ENCODE measurements around the gene APLF.
A peak's percentile ranks its signal among the peaks of the same experiment; 100 is the strongest.
"Not testable (repeated sequence)": the region's sequence is repeated elsewhere in the genome, so short reads cannot be mapped to it uniquely, and the experiment has no call there.

Gene APLF

DNA sequence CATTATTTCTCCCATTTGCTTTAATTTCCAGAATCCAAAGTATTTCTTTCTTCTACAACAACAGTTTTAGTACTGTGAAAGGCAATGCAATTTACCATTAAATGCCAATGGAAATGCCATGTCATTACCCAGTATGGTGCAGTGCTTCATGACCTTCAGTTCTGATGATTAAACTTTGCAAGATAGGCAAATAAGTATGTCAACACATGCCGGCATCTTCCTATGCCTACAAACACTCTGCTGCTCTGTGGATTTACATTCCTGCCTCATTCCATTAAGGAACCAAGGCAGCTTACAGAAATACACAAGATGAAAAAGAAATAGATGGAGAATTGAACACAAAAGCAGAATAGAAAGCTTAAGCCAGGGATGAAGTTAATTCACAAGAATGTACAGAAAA lies 123.3 kb downstream of the APLF start:
- no peak for DNase-seq

DNA sequence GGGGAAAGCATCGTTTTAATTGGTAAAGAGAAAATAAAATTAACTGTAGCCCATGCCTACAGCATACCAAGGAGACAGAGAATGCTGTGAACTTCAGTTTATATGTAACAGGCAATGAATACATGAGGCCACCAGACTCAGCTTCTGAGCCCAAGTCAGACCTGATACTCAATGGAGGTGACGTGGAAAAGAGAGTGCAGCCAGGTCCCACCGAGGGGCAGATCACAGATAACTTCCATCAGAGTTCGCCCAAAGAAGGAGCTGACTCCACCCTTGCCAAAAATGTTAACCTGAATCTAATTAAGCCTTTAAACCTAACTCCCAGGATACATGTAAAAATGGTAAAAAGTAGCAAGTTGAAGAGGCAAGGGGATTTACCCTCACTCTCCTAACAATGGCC lies 123.8 kb downstream of the APLF start:
- DNase-seq = no peak

DNA sequence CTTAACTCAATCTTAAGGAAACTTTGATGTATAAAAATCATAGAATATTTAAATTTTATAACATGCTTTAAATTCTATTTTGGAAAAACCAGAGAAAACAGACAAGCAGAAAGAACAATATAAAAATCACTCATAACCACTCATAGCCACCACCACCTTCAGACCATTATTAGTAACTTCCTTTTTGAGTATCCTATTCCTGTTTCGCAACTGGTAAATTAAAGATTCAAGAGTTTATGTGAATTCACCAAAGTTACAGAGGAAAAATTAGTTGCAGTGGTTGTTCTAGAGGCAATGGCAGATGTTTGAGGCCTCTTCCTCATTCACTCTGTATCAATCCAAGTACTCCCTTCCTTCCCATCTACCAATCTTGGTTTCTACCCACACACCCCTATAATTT lies 126.7 kb downstream of the APLF start:
- no peak for DNase-seq

DNA sequence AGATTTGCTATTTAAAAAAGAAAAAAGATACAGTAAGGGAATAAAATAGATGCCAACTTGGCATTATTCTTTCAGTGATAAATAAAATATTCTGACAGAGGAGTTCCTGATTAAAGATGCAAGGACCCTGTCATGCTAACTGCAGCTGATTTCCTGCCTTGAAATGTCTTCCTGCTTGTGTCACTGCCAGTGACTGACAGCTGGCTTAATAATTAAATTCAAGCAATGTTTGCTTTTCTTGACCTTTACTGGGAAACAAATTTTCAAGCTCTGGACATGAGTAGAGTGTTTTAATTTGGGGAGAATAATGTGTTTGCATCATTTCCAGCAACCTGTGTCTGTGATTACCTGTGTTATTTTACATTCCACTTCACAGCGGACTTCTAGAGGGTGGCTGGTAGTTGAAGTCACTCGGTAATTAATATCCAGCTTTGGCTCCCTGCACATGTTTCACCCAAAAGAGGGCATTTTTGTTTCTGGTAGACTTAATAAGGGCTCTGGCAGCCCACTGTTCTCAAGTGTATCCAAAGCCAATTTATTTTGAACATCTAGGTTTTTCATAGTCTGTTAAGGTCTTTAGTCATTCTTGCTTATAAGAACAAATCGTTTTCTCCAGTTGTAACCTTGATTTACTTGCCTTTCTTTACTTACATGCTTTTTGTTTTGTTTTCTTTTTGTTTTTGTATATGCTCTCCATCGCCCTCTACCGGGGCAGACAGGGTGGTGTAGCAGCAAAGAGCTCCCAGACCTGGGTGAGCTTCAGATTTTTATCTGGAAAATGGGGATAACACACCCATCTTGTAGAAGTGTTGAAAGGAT lies 127.5 kb downstream of the APLF start:
- peak; percentile 7 for DNase-seq

DNA sequence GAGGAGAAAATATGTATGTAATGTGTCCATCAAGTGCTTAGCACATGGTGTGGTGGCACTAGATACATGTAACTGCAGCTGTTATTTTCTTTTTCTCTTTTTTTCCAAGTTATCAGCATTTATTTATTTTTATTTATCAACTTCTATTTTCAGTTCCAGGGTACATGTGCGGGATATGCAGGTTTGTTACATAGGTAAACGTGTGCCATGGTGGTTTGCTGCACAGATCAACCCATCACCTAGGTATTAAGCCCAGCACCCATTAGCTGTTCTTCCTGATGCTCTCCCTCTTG lies 128.1 kb downstream of the APLF start:
- DNase-seq = not testable (repeated sequence)

DNA sequence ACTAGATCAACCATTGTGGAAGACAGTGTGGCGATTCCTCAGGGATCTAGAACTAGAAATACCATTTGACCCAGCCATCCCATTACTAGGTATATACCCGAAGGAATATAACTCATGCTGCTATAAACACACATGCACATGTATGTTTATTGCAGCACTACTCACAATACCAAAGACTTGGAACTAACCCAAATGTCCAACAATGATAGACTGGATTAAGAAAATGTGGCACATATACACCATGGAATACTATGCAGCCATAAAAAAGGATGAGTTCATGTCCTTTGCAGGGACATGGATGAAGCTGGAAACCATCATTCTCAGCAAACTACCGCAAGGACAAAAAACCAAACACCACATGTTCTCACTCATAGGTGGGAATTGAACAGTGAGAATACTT lies 133.1 kb downstream of the APLF start:
- not testable (repeated sequence) for DNase-seq

DNA sequence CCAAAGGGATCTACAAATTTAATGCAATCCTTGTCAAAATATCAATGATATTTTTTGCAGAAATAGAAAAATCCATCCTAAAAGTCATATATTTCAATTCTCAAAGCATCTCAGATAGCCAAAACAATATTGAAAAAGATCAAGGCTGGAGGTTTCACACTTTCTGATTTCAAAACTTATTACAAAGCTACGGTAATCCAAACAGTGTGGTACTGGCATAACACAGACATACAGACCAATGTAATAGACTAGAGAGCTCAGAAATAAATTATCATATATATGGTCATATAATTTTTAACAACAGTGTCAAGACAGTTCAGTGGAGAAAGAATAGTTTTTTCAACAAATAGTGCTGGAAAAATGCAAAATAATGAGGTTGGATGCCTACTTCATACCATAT lies 135.7 kb downstream of the APLF start:
- DNase-seq = no peak

DNA sequence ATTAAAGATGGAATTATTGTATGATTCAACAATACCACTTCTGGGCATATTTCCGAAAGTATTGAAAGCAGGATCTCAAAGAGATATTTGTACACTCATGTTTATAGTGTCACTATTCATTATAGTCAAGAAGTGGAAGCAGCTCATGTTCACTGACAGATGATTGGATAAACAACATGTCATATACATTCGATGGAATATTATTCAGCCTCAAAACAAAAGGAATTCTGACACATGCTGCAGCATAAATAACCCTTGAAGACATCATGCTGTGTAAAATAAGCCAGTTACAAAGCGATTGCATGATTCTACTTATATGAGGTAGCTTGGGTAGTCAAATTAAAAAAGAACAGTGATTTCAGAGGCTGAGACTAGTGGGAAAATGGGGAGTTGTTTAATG lies 136.7 kb downstream of the APLF start:
- DNase-seq = no peak

DNA sequence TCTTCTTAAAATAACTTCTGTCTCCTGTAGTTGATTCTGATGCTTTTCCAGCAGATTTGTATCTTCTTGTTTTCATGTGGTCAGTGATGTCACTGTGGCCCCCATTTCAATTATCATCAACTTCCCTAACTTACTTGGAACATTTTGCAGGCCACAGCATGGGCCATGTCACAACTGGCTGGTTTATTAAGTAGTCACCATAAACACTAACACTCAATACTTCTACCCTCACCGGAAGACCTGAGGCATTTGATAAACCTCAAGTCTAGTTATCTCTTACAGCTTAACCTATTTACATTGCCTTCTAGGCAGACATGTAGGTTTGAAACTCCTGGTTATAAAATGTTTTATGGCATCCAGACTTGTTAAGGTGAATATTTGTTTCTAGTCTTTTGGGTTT lies 138.6 kb downstream of the APLF start:
- DNase-seq = no peak

DNA sequence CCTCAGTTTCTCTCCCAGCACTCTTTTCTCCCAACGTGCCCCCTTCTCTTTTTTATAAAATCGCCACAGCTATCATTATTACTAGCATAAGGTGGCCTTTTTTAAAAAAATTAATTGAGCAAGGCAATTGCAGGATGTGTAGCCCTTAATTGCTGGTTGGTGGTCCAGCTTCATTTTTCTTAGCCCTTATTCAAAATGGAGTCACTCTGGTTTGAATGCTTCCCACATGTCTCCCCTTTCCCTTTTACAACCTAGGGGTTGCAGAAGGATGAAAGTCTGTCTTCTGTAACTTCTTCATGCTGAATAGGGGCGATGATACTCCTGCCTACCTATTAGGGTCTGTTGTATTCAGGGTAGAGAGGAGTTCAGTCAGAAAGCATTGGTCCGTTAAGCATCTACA lies 139.4 kb downstream of the APLF start:
- DNase-seq = no peak

DNA sequence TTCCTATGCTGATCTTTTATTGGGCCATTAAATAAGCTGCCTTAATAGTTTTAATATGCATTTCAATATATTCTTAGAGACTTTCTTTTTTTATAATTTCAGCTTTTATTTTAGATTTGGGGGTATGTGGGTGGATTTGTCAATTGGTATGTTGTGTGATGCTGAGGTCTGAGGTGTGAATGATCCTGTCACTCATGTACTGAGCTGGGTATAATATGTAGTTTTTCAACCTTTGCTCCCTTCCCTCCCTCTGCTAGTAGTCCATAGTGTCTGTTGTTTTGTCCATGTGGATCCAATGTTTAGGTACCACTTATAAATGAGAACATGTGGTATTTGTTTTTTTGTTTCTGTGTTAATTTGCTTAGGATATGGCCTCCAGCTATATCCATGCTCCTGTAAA lies 140.5 kb downstream of the APLF start:
- no peak for DNase-seq

DNA sequence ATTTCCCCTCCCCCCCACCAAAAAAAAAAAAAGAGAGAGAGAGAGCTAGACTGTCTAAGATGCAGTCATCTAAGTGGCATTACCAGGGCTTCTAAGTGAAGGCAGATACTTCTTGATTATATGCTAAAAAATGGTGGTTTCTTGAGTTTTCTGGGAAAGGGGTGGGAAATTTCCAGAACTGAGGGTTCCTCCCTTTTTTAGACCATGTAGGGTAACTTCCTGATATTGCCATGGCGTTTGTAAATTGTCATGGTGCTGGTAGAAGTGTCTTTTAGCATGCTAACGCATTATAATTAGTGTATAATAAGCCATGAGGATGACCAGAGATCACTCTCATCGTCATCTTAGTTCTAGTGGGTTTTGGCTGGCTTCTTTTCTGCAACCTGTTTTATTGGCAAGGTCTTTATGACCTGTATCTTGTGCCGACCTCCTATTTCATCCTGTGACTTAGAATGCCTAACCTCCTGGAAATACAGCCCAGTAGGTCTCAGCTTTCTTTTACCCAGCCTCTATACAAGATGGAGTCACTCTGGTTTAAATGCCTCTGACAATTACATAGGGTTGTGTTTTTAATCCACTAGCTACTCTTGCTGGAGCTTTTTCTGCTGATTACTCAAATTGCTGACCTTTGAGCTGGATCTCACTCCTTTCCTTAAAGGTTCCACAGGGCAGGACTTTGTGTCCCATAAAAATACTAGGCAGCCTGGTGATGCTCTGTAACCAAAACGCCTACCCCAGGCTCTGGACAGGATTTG lies 145.6 kb downstream of the APLF start:
- no peak for DNase-seq

DNA sequence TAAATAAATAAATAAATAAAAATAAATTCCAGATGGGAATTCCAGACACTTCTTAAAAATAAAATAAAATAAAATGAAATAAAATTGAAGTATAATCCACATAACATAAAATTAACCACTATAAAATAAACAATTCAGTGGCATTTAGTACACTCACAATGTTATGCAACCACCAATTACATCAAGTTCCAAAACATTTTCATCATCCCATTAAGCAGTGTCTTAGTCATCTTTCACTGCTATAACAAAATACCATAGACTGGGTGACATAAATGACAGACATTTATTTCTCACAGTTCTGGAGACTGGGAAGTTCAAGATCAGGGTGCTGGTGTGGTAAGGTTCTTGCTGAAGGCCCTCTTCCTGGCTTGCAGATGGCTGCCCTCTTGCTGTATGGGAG lies 153.4 kb downstream of the APLF start:
- no peak for DNase-seq

DNA sequence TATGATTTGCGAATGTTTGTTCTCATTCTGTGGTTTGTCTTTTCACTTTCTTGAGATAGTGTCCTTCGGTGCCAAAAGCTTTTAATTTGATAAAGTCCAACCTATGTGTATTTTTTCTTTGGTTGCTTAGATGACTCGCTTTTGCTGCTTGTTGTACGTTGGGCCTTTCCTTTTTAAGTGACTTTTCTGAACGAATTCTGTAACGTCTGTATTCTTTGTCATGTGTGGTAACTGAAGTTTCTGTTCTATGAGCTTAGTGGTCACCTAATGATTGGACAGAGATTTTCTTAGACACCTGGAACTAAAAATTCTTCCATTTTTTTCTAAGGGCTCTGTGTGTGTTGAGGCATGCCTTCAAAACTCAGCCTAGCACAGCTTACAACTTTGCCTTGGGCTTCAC lies 156.4 kb downstream of the APLF start:
- DNase-seq = no peak

DNA sequence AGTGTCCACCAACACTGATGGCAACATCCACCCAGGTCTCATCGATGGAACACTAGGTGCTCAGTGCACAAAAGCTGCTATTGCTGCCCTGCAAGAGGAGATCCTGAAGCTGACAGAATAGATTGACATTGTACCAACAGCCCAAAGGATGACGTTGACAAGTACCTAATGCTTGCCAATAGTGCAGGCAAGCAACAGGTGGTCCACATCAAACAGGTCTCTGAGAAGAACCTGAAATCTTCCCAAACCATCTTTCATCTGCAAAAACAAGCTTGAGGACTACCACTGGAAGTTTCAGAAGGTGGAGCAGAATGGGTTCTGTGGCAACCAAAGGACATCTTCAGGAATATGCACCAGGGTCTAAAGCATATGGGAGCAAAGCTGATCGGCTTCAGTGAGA lies 160.2 kb downstream of the APLF start:
- no peak for DNase-seq
